Measurements from ENCODE around the gene CYB5RL.
"Not testable (repeated sequence)": the region's sequence is repeated elsewhere in the genome, so short reads cannot be mapped to it uniquely, and the experiment has no call there.

The CYB5RL gene

GRCh38 chr1:54180701-54181360, 19.0 kb downstream of the CYB5RL start:
- no peak for DNase-seq

- no peak for DNase-seq
Measured at GRCh38 chr1:54178296-54179070, 21.3 kb downstream of the CYB5RL start.

GRCh38 chr1:54177726-54178125, 22.1 kb downstream of the CYB5RL start:
- DNase-seq: no peak

GRCh38 chr1:54176621-54177327, 23.1 kb downstream of the CYB5RL start:
- no peak for DNase-seq

- no peak for DNase-seq
Measured at GRCh38 chr1:54174106-54174505, 25.7 kb downstream of the CYB5RL start.

GRCh38 chr1:54173681-54174080, 26.1 kb downstream of the CYB5RL start:
- no peak for DNase-seq

- DNase-seq: no peak
Measured at GRCh38 chr1:54172614-54173599, 26.9 kb downstream of the CYB5RL start.

- no peak for DNase-seq
Measured at GRCh38 chr1:54171606-54172005, 28.2 kb downstream of the CYB5RL start.

- DNase-seq: no peak
Measured at GRCh38 chr1:54171016-54171415, 28.8 kb downstream of the CYB5RL start.

GRCh38 chr1:54169068-54169467, 30.8 kb downstream of the CYB5RL start:
- DNase-seq: no peak

GRCh38 chr1:54168206-54168965, 31.4 kb downstream of the CYB5RL start:
- DNase-seq: no peak

- DNase-seq: no peak
Measured at GRCh38 chr1:54167422-54168139, 32.2 kb downstream of the CYB5RL start.

GRCh38 chr1:54166357-54166756, 33.5 kb downstream of the CYB5RL start:
- DNase-seq: not testable (repeated sequence)

GRCh38 chr1:54165146-54165545, 34.7 kb downstream of the CYB5RL start:
- DNase-seq: no peak

- DNase-seq: no peak
Measured at GRCh38 chr1:54163573-54163972, 36.3 kb downstream of the CYB5RL start.

- no peak for DNase-seq
Measured at GRCh38 chr1:54163051-54163450, 36.8 kb downstream of the CYB5RL start.

- DNase-seq: no peak
Measured at GRCh38 chr1:54161495-54162168, 38.2 kb downstream of the CYB5RL start.

GRCh38 chr1:54160351-54160750, 39.5 kb downstream of the CYB5RL start:
- DNase-seq: no peak

- no peak for DNase-seq
Measured at GRCh38 chr1:54159733-54160316, 40.0 kb downstream of the CYB5RL start.

GRCh38 chr1:54158071-54158470, 41.8 kb downstream of the CYB5RL start:
- no peak for DNase-seq
